Measurements from ENCODE around the gene ARL6IP5.

The ARL6IP5 gene, protein sequence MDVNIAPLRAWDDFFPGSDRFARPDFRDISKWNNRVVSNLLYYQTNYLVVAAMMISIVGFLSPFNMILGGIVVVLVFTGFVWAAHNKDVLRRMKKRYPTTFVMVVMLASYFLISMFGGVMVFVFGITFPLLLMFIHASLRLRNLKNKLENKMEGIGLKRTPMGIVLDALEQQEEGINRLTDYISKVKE

DNA sequence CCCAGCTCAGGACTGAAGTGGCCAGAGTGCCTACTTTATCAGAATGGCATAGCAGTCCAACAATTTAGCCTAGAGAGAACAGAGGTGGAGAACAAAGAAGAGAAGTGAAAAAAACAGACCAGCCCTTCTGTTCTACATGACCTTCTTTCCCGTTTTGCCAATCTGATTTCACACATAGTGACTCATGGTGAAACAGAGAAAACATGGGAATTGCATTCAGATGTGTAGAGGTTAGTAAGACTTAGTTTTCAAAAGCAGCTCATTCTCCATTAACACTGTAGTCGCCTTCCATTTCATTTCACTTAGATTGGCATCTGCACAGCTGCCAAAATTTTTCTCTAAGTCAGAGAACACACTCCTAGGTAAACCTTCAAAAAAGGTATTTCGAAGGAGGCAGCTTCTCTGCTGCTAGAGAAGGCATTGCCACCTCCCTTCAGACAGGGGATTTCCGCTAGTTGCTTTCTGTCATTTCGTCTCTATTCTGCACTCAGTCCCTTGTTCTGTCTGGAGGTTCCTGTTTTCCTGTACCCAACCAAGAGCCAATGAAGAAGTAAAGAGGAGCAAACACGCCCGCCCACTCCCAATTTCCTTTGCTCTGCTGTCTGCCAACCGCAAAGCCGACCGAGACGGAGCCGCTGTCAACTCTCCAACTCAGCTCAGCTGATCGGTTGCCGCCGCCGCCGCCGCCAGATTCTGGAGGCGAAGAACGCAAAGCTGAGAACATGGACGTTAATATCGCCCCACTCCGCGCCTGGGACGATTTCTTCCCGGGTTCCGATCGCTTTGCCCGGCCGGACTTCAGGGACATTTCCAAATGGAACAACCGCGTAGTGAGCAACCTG, at the start of gene ARL6IP5:
ARL6IP5 (plus strand) TSS at position 612 of the 842 bp plus-strand sequence; CDS start at position 723, 111 bp downstream.
- peak within 1 kb of the TSS; percentile 85 for H3K4me3 ChIP-seq (ENCODE audit: low read depth, low read length)
- DNase-seq (ENCODE audit: low read depth): peak; percentile 97
- TF ChIP-seq, protein P1, sequence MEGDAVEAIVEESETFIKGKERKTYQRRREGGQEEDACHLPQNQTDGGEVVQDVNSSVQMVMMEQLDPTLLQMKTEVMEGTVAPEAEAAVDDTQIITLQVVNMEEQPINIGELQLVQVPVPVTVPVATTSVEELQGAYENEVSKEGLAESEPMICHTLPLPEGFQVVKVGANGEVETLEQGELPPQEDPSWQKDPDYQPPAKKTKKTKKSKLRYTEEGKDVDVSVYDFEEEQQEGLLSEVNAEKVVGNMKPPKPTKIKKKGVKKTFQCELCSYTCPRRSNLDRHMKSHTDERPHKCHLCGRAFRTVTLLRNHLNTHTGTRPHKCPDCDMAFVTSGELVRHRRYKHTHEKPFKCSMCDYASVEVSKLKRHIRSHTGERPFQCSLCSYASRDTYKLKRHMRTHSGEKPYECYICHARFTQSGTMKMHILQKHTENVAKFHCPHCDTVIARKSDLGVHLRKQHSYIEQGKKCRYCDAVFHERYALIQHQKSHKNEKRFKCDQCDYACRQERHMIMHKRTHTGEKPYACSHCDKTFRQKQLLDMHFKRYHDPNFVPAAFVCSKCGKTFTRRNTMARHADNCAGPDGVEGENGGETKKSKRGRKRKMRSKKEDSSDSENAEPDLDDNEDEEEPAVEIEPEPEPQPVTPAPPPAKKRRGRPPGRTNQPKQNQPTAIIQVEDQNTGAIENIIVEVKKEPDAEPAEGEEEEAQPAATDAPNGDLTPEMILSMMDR (conservative IDR thresholded peaks at IDR 0.05; ENCODE audit: low read depth, low read length): no peak

DNA sequence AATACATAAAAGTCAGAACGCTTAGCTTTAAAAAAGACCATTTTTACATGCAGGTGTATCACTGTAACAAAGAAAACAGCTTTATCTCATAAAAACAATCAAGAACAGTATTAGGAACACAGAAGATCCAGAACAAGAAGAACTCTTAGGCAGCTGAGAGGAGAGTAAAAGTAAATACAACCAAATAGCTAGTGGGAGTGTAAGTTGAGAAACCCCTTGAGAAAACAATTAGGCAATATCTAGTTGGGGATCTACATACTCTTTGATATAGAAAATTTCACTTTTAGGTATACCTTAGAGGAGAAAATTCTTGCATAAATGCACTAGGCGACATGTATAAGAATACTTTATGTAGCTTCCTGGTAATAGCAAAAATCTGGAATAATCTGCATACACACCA, 40.1 kb upstream of the ARL6IP5 start:
- peak; percentile 45 for DNase-seq (ENCODE audit: low read depth)
- H3K4me3 ChIP-seq (ENCODE audit: low read depth, low read length): no peak overlapping the region
- TF ChIP-seq, protein P1 (conservative IDR thresholded peaks at IDR 0.05; ENCODE audit: low read depth, low read length): no peak

DNA sequence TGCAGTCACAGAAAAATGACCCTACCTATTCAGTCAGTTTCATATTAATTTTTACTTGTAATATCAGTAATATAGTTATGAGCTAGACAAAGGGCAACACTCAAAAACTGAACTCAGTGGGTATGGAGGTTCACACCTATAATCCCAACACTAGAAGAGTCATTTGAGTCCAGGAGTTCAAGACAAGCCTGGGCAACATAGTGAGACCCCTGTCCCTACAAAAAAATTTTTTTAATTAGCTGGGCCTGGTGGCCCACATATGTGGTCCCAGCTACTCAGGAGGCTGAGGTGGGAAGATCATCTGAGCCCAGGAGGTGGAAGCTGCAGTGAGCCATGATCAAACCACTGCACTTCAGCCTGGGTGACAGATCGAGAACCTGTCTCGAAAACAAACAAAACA, 35.7 kb upstream of the ARL6IP5 start:
- TF ChIP-seq, protein P1 (conservative IDR thresholded peaks at IDR 0.05; ENCODE audit: low read depth, low read length): no peak
- H3K4me3 ChIP-seq (ENCODE audit: low read depth, low read length): no peak overlapping the region
- DNase-seq (ENCODE audit: low read depth): no peak

DNA sequence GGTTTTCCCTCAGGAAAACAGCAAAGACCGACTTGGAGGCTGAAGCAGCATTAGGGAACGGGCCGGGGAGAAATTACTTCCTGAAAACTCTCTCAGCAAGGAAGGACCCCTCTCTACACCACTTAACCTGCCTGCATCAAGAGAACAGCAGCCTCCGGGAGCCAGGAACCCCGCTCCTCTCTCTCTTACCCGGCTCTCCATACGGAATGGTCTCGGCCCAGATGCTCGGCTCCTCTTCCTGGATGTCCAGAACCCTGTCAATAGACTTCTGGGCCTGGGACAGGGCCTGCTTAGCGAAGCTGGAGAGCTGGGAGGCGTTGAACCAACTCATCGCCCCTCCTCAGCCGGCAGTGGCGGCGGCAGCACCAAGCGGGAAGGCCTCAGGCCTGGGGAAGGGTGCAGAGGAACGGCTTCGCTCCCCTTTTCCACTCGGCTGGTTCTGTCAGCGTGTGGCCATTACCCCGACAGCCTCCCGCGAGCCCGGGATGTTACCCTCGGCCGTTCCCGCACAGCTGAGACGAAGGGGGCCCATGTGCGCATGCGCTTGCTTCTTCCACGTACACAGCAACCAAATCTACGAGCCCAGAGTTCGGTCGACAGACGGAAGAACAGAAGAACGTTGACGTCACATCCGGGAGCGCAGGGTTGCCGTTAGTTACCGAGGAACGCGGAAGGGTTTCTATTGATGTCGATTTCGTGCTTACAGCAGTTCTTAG, 32.8 kb upstream of the ARL6IP5 start, which contains the start of gene TMF1:
TMF1 (minus strand) TSS at position 578 of the 716 bp plus-strand sequence; CDS start at position 331, 247 bp downstream.
- H3K4me3 ChIP-seq (ENCODE audit: low read depth, low read length): peak within 1 kb of the TSS; percentile 82
- DNase-seq (ENCODE audit: low read depth): peak; percentile 100
- TF ChIP-seq, protein P1 (conservative IDR thresholded peaks at IDR 0.05; ENCODE audit: low read depth, low read length): no peak

DNA sequence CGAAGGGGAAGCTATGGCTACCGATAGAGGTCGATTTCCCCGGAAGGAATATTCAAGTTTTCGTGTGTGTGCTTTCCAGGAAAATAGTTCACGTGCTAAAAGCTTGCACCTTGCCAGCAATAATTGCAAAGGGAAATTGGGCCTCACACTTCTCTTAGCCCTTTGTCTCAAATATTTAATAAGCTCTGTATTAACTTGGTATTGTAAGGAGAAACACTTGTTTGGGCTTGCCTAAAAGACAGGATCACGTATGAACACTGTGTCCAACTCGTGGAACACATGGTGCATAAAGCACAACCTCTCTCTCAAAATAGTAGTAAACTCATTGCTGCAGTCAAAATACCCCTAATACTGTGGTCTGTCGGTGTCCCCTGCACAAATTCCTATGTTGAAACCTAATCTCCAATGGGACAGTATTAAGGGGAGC, 32.3 kb upstream of the ARL6IP5 start:
- H3K4me3 ChIP-seq (ENCODE audit: low read depth, low read length): peak overlapping the region; percentile 82
- TF ChIP-seq, protein P1 (conservative IDR thresholded peaks at IDR 0.05; ENCODE audit: low read depth, low read length): peak; percentile 8
- no peak for DNase-seq (ENCODE audit: low read depth)

DNA sequence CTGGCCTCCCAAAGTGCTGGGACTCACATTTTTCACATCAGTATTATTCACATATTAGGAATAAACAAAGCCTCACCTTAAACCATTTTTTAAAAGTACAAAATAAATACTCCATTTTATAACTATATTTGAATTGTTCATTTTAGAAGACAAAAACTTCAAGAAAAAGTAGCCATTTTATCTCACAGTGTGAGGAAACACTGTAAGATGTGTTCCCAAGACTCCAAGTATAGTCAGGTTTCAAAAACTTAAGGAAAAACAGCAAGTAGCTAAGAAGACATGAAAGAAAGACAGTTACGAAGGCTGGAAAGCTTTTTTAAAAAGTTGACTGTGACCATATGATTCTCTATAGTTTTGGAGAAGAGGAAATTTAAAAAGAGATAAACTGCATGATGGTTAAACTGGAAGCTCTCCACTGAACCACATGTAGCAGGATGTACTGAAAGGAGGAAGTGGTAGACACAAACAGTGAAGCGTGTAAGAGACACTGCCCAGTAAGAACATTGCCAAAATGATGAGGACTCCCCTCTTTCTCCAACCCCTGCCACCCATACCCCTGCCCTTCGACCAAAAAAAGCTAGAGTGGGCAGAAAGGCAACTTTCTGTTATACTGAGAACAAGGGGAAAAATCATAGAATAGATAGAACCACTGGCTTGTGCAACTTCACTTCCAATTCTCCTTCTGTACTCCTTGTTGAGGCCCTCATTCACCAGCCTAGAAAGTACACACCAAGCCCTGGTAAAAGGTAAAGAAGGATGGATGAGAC, 26.4 kb upstream of the ARL6IP5 start:
- TF ChIP-seq, protein P1 (conservative IDR thresholded peaks at IDR 0.05; ENCODE audit: low read depth, low read length): no peak
- no peak for DNase-seq (ENCODE audit: low read depth)
- H3K4me3 ChIP-seq (ENCODE audit: low read depth, low read length): no peak overlapping the region

Measured in choroid plexus epithelial cell (primary cell).